Upper lobe of right lung (tissue), 1 donor: ENCODE measurements around the gene OCA2. TPM values are rescaled to one million over a fixed set of nuclear protein-coding genes. Genes with fewer than 3 reads are reported as not detected.

Experiments
- ATAC-seq: fragments of 200-7000 bp; cut with Tn5 transposase; one replicate; pipeline ENCODE4 v1.9.1; 2020; ENCODE audit warnings: mild to moderate bottlenecking, moderate library complexity
- DNase-seq: peaks from one replicate; pipeline ENCODE4 v3.0.0-alpha.2; 2020
- H3K27ac ChIP-seq: fragments of 200-600 bp; one replicate; pipeline ENCODE4 v1.8.0; 2022
- H3K27me3 ChIP-seq: fragments of 200-600 bp; one replicate; pipeline ENCODE4 v1.8.0; 2022; ENCODE audit warnings: mild to moderate bottlenecking
- H3K36me3 ChIP-seq: fragments of 200-600 bp; one replicate; pipeline ENCODE4 v1.8.0; 2022
- H3K4me1 ChIP-seq: fragments of 200-600 bp; one replicate; pipeline ENCODE4 v1.8.0; 2022
- H3K4me3 ChIP-seq: fragments of 200-600 bp; one replicate; pipeline ENCODE4 v1.8.0; 2022; ENCODE audit warnings: mild to moderate bottlenecking
- H3K9me3 ChIP-seq: fragments of 200-600 bp; one replicate; pipeline ENCODE4 v1.8.0; 2022
- CTCF ChIP-seq: fragments of 200-600 bp; IDR thresholded peaks from one replicate; pipeline ENCODE4 v1.8.0; 2022; ENCODE audit warnings: antibody characterized with exemption
- intact Hi-C: fragments of 100-400 bp; cut with DNase I; formaldehyde crosslinking; loops from one replicate; pipeline ENCODE4 v1.11.0; 2022
- total RNA-seq: library from RNA; stranded (reverse); fragmentation: NEBNext Ultra II Directional; extraction: Animal tissue kit (Norgen Biotek cat#: 25700); gene quantifications from one replicate; pipeline ENCODE4 v1.2.1, GENCODE V29; 2021
- donor health status: DM: no; HTN: yes; CAD: no; lungs with severe emphysema.

Gene OCA2
- total RNA-seq, 1 donor from 2014 or later: 0.55 TPM

- no peaks in the 10 kb centered on the region for H3K9me3 ChIP-seq
- no peaks in the 10 kb centered on the region for H3K36me3 ChIP-seq
- no peak for DNase-seq
- no peak overlapping the region for H3K4me3 ChIP-seq
- no peaks in the 10 kb centered on the region for H3K4me1 ChIP-seq
- H3K27ac ChIP-seq: no peak overlapping the region
- H3K27me3 ChIP-seq: no peaks in the 10 kb centered on the region
- ATAC-seq: no peak
- intact Hi-C loops: no loop called here
- TF ChIP-seq CTCF: no peak
Measured at GRCh38 chr15:27743638-27744037, 355.5 kb downstream of the OCA2 start.

- no peak overlapping the region for H3K27ac ChIP-seq
- TF ChIP-seq CTCF: no peak
- no peaks in the 10 kb centered on the region for H3K27me3 ChIP-seq
- no peaks in the 10 kb centered on the region for H3K4me1 ChIP-seq
- no peak overlapping the region for H3K4me3 ChIP-seq
- H3K9me3 ChIP-seq: no peaks in the 10 kb centered on the region
- DNase-seq: no peak
- no peaks in the 10 kb centered on the region for H3K36me3 ChIP-seq
- ATAC-seq: no peak
- intact Hi-C loops: no loop called here
Measured at GRCh38 chr15:27742751-27743477, 356.2 kb downstream of the OCA2 start.

GRCh38 chr15:27741226-27741860, 357.8 kb downstream of the OCA2 start:
- TF ChIP-seq CTCF: no peak
- intact Hi-C loops: no loop called here
- Histone ChIP-seq H3K4me3 (no peak overlapping the region), H3K9me3 (no peaks in the 10 kb centered on the region), H3K27me3 (no peaks in the 10 kb centered on the region), H3K27ac (no peak overlapping the region), H3K36me3 (no peaks in the 10 kb centered on the region), H3K4me1 (no peaks in the 10 kb centered on the region)
- ATAC-seq: no peak
- DNase-seq: no peak

- intact Hi-C loops: no loop called here
- no peak for TF ChIP-seq CTCF
- no peaks in the 10 kb centered on the region for H3K4me1 ChIP-seq
- no peak for DNase-seq
- ATAC-seq: no peak
- no peaks in the 10 kb centered on the region for H3K27me3 ChIP-seq
- H3K4me3 ChIP-seq: no peak overlapping the region
- H3K9me3 ChIP-seq: peaks cover 15% of the 10 kb centered on the region
- no peaks in the 10 kb centered on the region for H3K36me3 ChIP-seq
- H3K27ac ChIP-seq: no peak overlapping the region
Measured at GRCh38 chr15:27734785-27735495, 364.2 kb downstream of the OCA2 start.

- no peaks in the 10 kb centered on the region for H3K27me3 ChIP-seq
- TF ChIP-seq CTCF: no peak
Measured at GRCh38 chr15:27731776-27732175, 367.3 kb downstream of the OCA2 start.

More at GRCh38 chr15:27731776-27732175, 367.3 kb downstream of the OCA2 start:
- Histone ChIP-seq H3K4me1 (no peaks in the 10 kb centered on the region), H3K4me3 (no peak overlapping the region), H3K9me3 (peaks cover 15% of the 10 kb centered on the region), H3K36me3 (no peaks in the 10 kb centered on the region), H3K27ac (no peak overlapping the region)
- ATAC-seq: no peak
- DNase-seq: no peak
- intact Hi-C loops: no loop called here
